ENCODE data around the gene C4orf50. TPM values are rescaled to one million over a fixed set of nuclear protein-coding genes. Genes with fewer than 3 reads are reported as not detected.

The C4orf50 gene
- total RNA-seq, 5 donors from 2014 or later (not counting 1 experiment from before 2014, with no cell fraction given): 0.28 to 3.0 (median 0.54) TPM

DNA sequence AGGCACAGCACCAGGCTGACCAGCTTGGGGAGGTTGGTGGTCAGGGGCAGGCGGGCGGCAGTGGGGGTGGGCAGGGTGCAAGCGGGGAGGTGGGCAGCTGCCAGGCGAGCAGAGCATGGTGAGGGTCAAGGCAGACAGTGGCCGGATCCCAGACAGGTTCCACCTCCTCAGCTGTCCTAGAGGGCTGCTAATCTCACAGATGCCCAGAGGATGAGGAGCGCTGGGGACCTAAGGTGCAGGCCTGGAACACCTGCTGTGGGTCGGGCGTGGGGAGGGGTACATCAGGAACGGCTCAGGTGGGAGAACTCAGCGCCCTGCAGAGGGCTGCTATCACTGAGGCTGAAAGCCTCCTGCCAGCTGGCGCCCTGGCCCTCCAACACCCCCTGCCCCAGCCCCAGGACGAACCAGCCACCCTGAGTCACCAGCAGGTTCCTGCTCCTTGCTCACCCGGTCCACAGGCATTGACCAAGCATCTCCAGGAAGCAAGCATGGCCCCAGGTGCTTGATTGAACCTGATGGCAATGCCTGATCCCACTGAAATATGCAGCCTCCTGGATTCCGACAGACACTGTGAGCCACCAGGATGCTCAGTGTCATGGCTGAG lies 28.4 kb upstream of the C4orf50 start:
- H3K27me3 ChIP-seq (replicated peaks in 1 of 2; ENCODE audit: control insufficient read depth in 2 of 2, extremely low read depth in 1 of 2, insufficient read depth in 2 of 2, low read length in 1 of 2): peaks cover 0 to 13% of the 10 kb centered on the region in 2 experiments
- H3K4me1 ChIP-seq (ENCODE audit: control insufficient read depth in 1 of 2, extremely low read depth in 1 of 2, insufficient read depth in 2 of 2, low read length in 2 of 2): no peaks in the 10 kb centered on the region
- H3K4me3 ChIP-seq (ENCODE audit: control insufficient read depth in 1 of 2, extremely low read depth in 1 of 2, low read length in 1 of 2): no peak overlapping the region
- no peaks in the 10 kb centered on the region for H3K36me3 ChIP-seq (ENCODE audit: control insufficient read depth in 2 of 2, extremely low read depth in 1 of 2, insufficient read depth in 1 of 2, low read length in 1 of 2)
- 89% methylated on average over 14 of the region's 14 CpGs for WGBS (ENCODE audit: insufficient coverage)
- DNase-seq: no peak
- CTCF ChIA-PET: no interaction called here
- ATAC-seq (replicated peaks in 1 of 4): no peak
- H3K27ac ChIP-seq (ENCODE audit: low read length): no peak overlapping the region
- Mint-ChIP-seq H3K9me3 (no peaks in the 10 kb centered on the region), H3K4me1 (peaks cover 0 to 2% (median 0%) of the 10 kb centered on the region in 3 donors), H3K27ac (no peak overlapping the region), H3K4me3 (no peak overlapping the region), H3K27me3 (peaks cover 19 to 20% of the 10 kb centered on the region in 2 donors), H3K36me3 (no peaks in the 10 kb centered on the region)
- no peaks in the 10 kb centered on the region for H3K9me3 ChIP-seq
- POLR2A ChIA-PET: no interaction called here

GRCh38 chr4:6044805-6045204 lies 26.6 kb upstream of the C4orf50 start:
- Mint-ChIP-seq H3K9me3 (no peaks in the 10 kb centered on the region), H3K36me3 (no peaks in the 10 kb centered on the region), H3K4me1 (peaks cover 0 to 2% (median 0%) of the 10 kb centered on the region in 3 donors), H3K27ac (no peak overlapping the region), H3K4me3 (no peak overlapping the region), H3K27me3 (peaks cover 17 to 24% of the 10 kb centered on the region in 2 donors)
- POLR2A ChIA-PET: no interaction called here
- Histone ChIP-seq H3K4me3 (ENCODE audit: control insufficient read depth in 1 of 2, extremely low read depth in 1 of 2, low read length in 1 of 2) (no peak overlapping the region), H3K36me3 (ENCODE audit: control insufficient read depth in 2 of 2, extremely low read depth in 1 of 2, insufficient read depth in 1 of 2, low read length in 1 of 2) (no peaks in the 10 kb centered on the region), H3K27ac (ENCODE audit: low read length) (no peak overlapping the region), H3K9me3 (no peaks in the 10 kb centered on the region), H3K27me3 (replicated peaks in 1 of 2; ENCODE audit: control insufficient read depth in 2 of 2, extremely low read depth in 1 of 2, insufficient read depth in 2 of 2, low read length in 1 of 2) (peaks cover 0 to 13% of the 10 kb centered on the region in 2 experiments), H3K4me1 (ENCODE audit: control insufficient read depth in 1 of 2, extremely low read depth in 1 of 2, insufficient read depth in 2 of 2, low read length in 2 of 2) (no peaks in the 10 kb centered on the region)
- CTCF ChIA-PET: no interaction called here
- no CpG with 5 or more reads among the region's 9 CpGs for WGBS (ENCODE audit: insufficient coverage)
- ATAC-seq (replicated peaks in 1 of 4) (no peak), DNase-seq (no peak)

- H3K4me3 Mint-ChIP-seq: no peak overlapping the region
- no peaks in the 10 kb centered on the region for H3K9me3 Mint-ChIP-seq
- ChIA-PET CTCF (no interaction called here), POLR2A (no interaction called here)
- H3K27ac Mint-ChIP-seq: no peak overlapping the region
- ATAC-seq (replicated peaks in 1 of 4) (no peak), DNase-seq (no peak)
- H3K36me3 ChIP-seq (ENCODE audit: control insufficient read depth in 2 of 2, extremely low read depth in 1 of 2, insufficient read depth in 1 of 2, low read length in 1 of 2): no peaks in the 10 kb centered on the region
- H3K4me3 ChIP-seq (ENCODE audit: control insufficient read depth in 1 of 2, extremely low read depth in 1 of 2, low read length in 1 of 2): no peak overlapping the region
- peaks cover 0 to 2% (median 0%) of the 10 kb centered on the region in 3 donors for H3K4me1 Mint-ChIP-seq
- H3K27me3 ChIP-seq (replicated peaks in 1 of 2; ENCODE audit: control insufficient read depth in 2 of 2, extremely low read depth in 1 of 2, insufficient read depth in 2 of 2, low read length in 1 of 2): peaks cover 0 to 13% of the 10 kb centered on the region in 2 experiments
- 0% methylated on average over 2 of the region's 9 CpGs for WGBS (ENCODE audit: insufficient coverage)
- H3K36me3 Mint-ChIP-seq: no peaks in the 10 kb centered on the region
- H3K27me3 Mint-ChIP-seq: peaks cover 17 to 24% of the 10 kb centered on the region in 2 donors
- H3K9me3 ChIP-seq: no peaks in the 10 kb centered on the region
- no peaks in the 10 kb centered on the region for H3K4me1 ChIP-seq (ENCODE audit: control insufficient read depth in 1 of 2, extremely low read depth in 1 of 2, insufficient read depth in 2 of 2, low read length in 2 of 2)
- no peak overlapping the region for H3K27ac ChIP-seq (ENCODE audit: low read length)
Observed at GRCh38 chr4:6044276-6044675, 26.0 kb upstream of the C4orf50 start.

DNA sequence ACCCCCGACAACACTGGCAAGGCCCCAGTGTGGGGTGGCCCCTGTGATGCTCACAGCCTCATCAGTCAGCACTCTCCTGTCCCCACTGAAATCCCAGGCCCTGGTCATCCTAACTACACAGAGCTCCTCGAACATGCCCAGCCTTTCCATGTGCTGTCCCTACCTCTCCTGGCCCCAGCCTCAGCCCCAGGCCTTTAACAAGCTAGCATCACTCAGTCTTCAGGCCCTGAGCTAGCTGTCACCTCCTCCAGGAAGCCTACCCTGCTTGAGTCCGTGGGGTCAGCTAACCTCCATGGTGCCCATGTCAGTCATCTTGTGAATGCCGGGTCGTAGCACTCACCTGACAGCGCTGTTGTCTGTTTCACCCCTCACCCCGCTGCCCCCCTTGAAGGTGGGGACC lies 25.6 kb upstream of the C4orf50 start:
- 74% methylated on average over 7 of the region's 7 CpGs for WGBS (ENCODE audit: insufficient coverage)
- Histone ChIP-seq H3K27ac (ENCODE audit: low read length) (no peak overlapping the region), H3K36me3 (ENCODE audit: control insufficient read depth in 2 of 2, extremely low read depth in 1 of 2, insufficient read depth in 1 of 2, low read length in 1 of 2) (no peaks in the 10 kb centered on the region), H3K4me3 (ENCODE audit: control insufficient read depth in 1 of 2, extremely low read depth in 1 of 2, low read length in 1 of 2) (no peak overlapping the region), H3K4me1 (ENCODE audit: control insufficient read depth in 1 of 2, extremely low read depth in 1 of 2, insufficient read depth in 2 of 2, low read length in 2 of 2) (no peaks in the 10 kb centered on the region), H3K27me3 (replicated peaks in 1 of 2; ENCODE audit: control insufficient read depth in 2 of 2, extremely low read depth in 1 of 2, insufficient read depth in 2 of 2, low read length in 1 of 2) (peaks cover 0 to 13% of the 10 kb centered on the region in 2 experiments), H3K9me3 (no peaks in the 10 kb centered on the region)
- ChIA-PET CTCF (no interaction called here), POLR2A (no interaction called here)
- Mint-ChIP-seq H3K9me3 (no peaks in the 10 kb centered on the region), H3K4me1 (peaks cover 0 to 2% (median 0%) of the 10 kb centered on the region in 3 donors), H3K27me3 (peaks cover 17 to 24% of the 10 kb centered on the region in 2 donors), H3K4me3 (no peak overlapping the region), H3K36me3 (no peaks in the 10 kb centered on the region), H3K27ac (no peak overlapping the region)
- DNase-seq (no peak), ATAC-seq (replicated peaks in 1 of 4) (no peak)

DNA sequence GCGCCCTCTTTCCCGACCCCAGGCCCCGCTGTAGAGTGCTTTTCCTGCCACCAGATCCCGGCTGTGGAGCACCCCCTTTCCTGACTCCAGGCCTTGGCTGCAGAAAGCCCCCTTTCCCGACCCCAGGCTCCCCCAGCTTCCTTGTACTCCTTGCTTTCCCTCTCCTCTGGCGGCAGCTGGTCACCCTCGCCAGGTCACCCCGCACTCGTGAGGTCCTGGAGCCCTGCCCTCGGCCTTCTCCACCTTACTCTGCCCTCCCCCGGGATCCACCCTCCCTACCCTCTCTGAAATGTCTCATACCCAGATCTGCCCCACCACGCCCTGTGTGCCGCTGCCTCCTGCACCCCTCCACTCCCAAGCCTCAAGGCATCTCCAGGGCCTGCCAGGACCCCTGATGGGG lies 25.0 kb upstream of the C4orf50 start:
- 88% methylated on average over 11 of the region's 13 CpGs for WGBS (ENCODE audit: insufficient coverage)
- Histone ChIP-seq H3K27me3 (replicated peaks in 1 of 2; ENCODE audit: control insufficient read depth in 2 of 2, extremely low read depth in 1 of 2, insufficient read depth in 2 of 2, low read length in 1 of 2) (peaks cover 0 to 13% of the 10 kb centered on the region in 2 experiments), H3K4me1 (ENCODE audit: control insufficient read depth in 1 of 2, extremely low read depth in 1 of 2, insufficient read depth in 2 of 2, low read length in 2 of 2) (no peaks in the 10 kb centered on the region), H3K9me3 (no peaks in the 10 kb centered on the region), H3K4me3 (ENCODE audit: control insufficient read depth in 1 of 2, extremely low read depth in 1 of 2, low read length in 1 of 2) (no peak overlapping the region), H3K36me3 (ENCODE audit: control insufficient read depth in 2 of 2, extremely low read depth in 1 of 2, insufficient read depth in 1 of 2, low read length in 1 of 2) (no peaks in the 10 kb centered on the region), H3K27ac (ENCODE audit: low read length) (no peak overlapping the region)
- Mint-ChIP-seq H3K9me3 (no peaks in the 10 kb centered on the region), H3K36me3 (no peaks in the 10 kb centered on the region), H3K27ac (no peak overlapping the region), H3K4me3 (no peak overlapping the region), H3K27me3 (peaks cover 17 to 24% of the 10 kb centered on the region in 2 donors), H3K4me1 (peaks cover 0 to 2% (median 0%) of the 10 kb centered on the region in 3 donors)
- CTCF ChIA-PET: no interaction called here
- POLR2A ChIA-PET: no interaction called here
- DNase-seq: no peak
- ATAC-seq (replicated peaks in 1 of 4): no peak

GRCh38 chr4:6042293-6043063 lies 24.2 kb upstream of the C4orf50 start:
- CTCF ChIA-PET: no interaction called here
- H3K36me3 ChIP-seq (ENCODE audit: control insufficient read depth in 2 of 2, extremely low read depth in 1 of 2, insufficient read depth in 1 of 2, low read length in 1 of 2): no peaks in the 10 kb centered on the region
- H3K27me3 Mint-ChIP-seq: peaks cover 17 to 24% of the 10 kb centered on the region in 2 donors
- H3K36me3 Mint-ChIP-seq: no peaks in the 10 kb centered on the region
- no peak for DNase-seq
- ATAC-seq (replicated peaks in 1 of 4): no peak
- H3K27ac ChIP-seq (ENCODE audit: low read length): no peak overlapping the region
- no peaks in the 10 kb centered on the region for H3K4me1 Mint-ChIP-seq
- no peak overlapping the region for H3K4me3 ChIP-seq (ENCODE audit: control insufficient read depth in 1 of 2, extremely low read depth in 1 of 2, low read length in 1 of 2)
- H3K9me3 Mint-ChIP-seq: no peaks in the 10 kb centered on the region
- H3K4me1 ChIP-seq (ENCODE audit: control insufficient read depth in 1 of 2, extremely low read depth in 1 of 2, insufficient read depth in 2 of 2, low read length in 2 of 2): no peaks in the 10 kb centered on the region
- H3K27ac Mint-ChIP-seq: no peak overlapping the region
- POLR2A ChIA-PET: no interaction called here
- H3K9me3 ChIP-seq: no peaks in the 10 kb centered on the region
- no peak overlapping the region for H3K4me3 Mint-ChIP-seq
- H3K27me3 ChIP-seq (replicated peaks in 1 of 2; ENCODE audit: control insufficient read depth in 2 of 2, extremely low read depth in 1 of 2, insufficient read depth in 2 of 2, low read length in 1 of 2): peaks cover 0 to 13% of the 10 kb centered on the region in 2 experiments
- WGBS (ENCODE audit: insufficient coverage): 80% methylated on average over 19 of the region's 21 CpGs

All from T-cell (primary cell).